Mesenchymal stem cell (in vitro differentiated cells and primary cell): ENCODE data around the gene TMEM95.

ENCODE experiments used
- DNase-seq: peaks from one replicate; pipeline ENCODE4 v3.0.0-alpha.2; 2013
- H2AFZ ChIP-seq: one replicate; pipeline ENCODE4 v1.6.1; 2013; ENCODE audit warnings: low read depth, mild to moderate bottlenecking, control low read depth, inconsistent platforms, low read length, moderate library complexity
- H2AK5ac ChIP-seq: 2 replicates; pipeline ENCODE4 v1.6.1; 2013; ENCODE audit warnings: low read length, moderate library complexity, mild to moderate bottlenecking, inconsistent platforms; ENCODE audit not compliant: severe bottlenecking
- H2BK120ac ChIP-seq: one replicate; pipeline ENCODE4 v1.6.1; 2013; ENCODE audit warnings: low read depth, mild to moderate bottlenecking, inconsistent platforms, low read length, moderate library complexity
- H2BK12ac ChIP-seq, 2 experiments: one replicate each; pipeline ENCODE4 v1.6.1; 2013; ENCODE audit warnings: inconsistent platforms in 2 of 2, low read length in 2 of 2, mild to moderate bottlenecking in 2 of 2, moderate library complexity in 2 of 2, control low read depth in 1 of 2
- H2BK15ac ChIP-seq: one replicate; pipeline ENCODE4 v1.6.1; 2013; ENCODE audit warnings: mild to moderate bottlenecking, low read depth, inconsistent platforms; ENCODE audit not compliant: poor library complexity, severe bottlenecking
- H2BK5ac ChIP-seq: 2 replicates; pipeline ENCODE4 v1.6.1; 2013; ENCODE audit warnings: low read depth, mild to moderate bottlenecking, low read length, control low read depth, inconsistent platforms; ENCODE audit not compliant: poor library complexity, severe bottlenecking
- H3K14ac ChIP-seq, 2 experiments: one replicate each; pipeline ENCODE4 v1.6.1; 2013; ENCODE audit warnings: inconsistent platforms in 2 of 2, low read length in 2 of 2, control low read depth in 1 of 2, mild to moderate bottlenecking in 1 of 2, moderate library complexity in 1 of 2
- H3K18ac ChIP-seq, 2 experiments: one replicate each; pipeline ENCODE4 v1.6.1; 2013; ENCODE audit warnings: inconsistent platforms in 2 of 2, low read length in 2 of 2, control low read depth in 1 of 2, low read depth in 1 of 2, mild to moderate bottlenecking in 1 of 2
- H3K23ac ChIP-seq, 2 experiments: one replicate each; pipeline ENCODE4 v1.6.1; 2013; ENCODE audit warnings: inconsistent platforms in 2 of 2, low read length in 2 of 2, mild to moderate bottlenecking in 2 of 2, moderate library complexity in 2 of 2, control low read depth in 1 of 2
- H3K27ac ChIP-seq: 2 replicates; pipeline ENCODE4 v1.5.1; 2013; ENCODE audit warnings: mild to moderate bottlenecking, moderate library complexity, low read length, control low read depth, inconsistent platforms; ENCODE audit not compliant: poor library complexity, severe bottlenecking
- H3K27me3 ChIP-seq, 2 experiments: 2 replicates each; pipeline versions ENCODE4 v1.6.1 to v1.7.0; 2013; ENCODE audit warnings: low read length in 2 of 2, mild to moderate bottlenecking in 2 of 2, moderate library complexity in 2 of 2, control low read depth in 1 of 2, inconsistent platforms in 1 of 2; ENCODE audit not compliant: control insufficient read depth in 1 of 2, insufficient read depth in 1 of 2
- H3K36me3 ChIP-seq, 2 experiments: 2 replicates each; pipeline versions ENCODE4 v1.6.1 to v1.7.0; 2013; ENCODE audit warnings: low read length in 2 of 2, control low read depth in 1 of 2, inconsistent platforms in 1 of 2, low read depth in 1 of 2, mild to moderate bottlenecking in 1 of 2; ENCODE audit not compliant: insufficient read depth in 2 of 2, control insufficient read depth in 1 of 2
- H3K4ac ChIP-seq, 2 experiments: one replicate each; pipeline ENCODE4 v1.6.1; 2013; ENCODE audit warnings: inconsistent platforms in 2 of 2, low read length in 2 of 2, mild to moderate bottlenecking in 2 of 2, moderate library complexity in 2 of 2, control low read depth in 1 of 2, low read depth in 1 of 2
- H3K4me1 ChIP-seq: 2 replicates; pipeline ENCODE4 v1.6.1; 2013; ENCODE audit warnings: low read depth, low read length, control low read depth; ENCODE audit not compliant: control insufficient read depth, insufficient read depth
- H3K4me2 ChIP-seq: 2 replicates; pipeline ENCODE4 v1.6.1; 2013; ENCODE audit warnings: low read length, mild to moderate bottlenecking, inconsistent platforms; ENCODE audit not compliant: poor library complexity, severe bottlenecking
- H3K4me3 ChIP-seq, 2 experiments: 2 replicates each; pipeline versions ENCODE4 v1.5.1 to v1.7.0; 2013; ENCODE audit warnings: low read length in 2 of 2, mild to moderate bottlenecking in 2 of 2, control low read depth in 1 of 2, low read depth in 1 of 2; ENCODE audit not compliant: insufficient read depth in 1 of 2
- H3K79me1 ChIP-seq: replicated peaks from 2 replicates; pipeline ENCODE4 v1.6.1; 2013; ENCODE audit warnings: mild to moderate bottlenecking, control low read depth, low read length, inconsistent platforms; ENCODE audit not compliant: poor library complexity, severe bottlenecking
- H3K9ac ChIP-seq: 2 replicates; pipeline ENCODE4 v1.7.0; 2013; ENCODE audit warnings: mild to moderate bottlenecking, low read length, moderate library complexity
- H3K9me3 ChIP-seq: 2 replicates; pipeline ENCODE4 v1.7.0; 2013; ENCODE audit warnings: mild to moderate bottlenecking, low read length; ENCODE audit not compliant: control insufficient read depth
- H4K8ac ChIP-seq: one replicate; pipeline ENCODE4 v1.6.1; 2013; ENCODE audit warnings: inconsistent platforms, mild to moderate bottlenecking, low read length, moderate library complexity
- H4K91ac ChIP-seq: one replicate; pipeline ENCODE4 v1.6.1; 2013; ENCODE audit warnings: mild to moderate bottlenecking, low read length, inconsistent platforms
- WGBS: methylation state at CpG from one replicate; pipeline ENCODE4 v1.1.7; 2013; ENCODE audit warnings: mixed read lengths; 5-methylcytosine and 5-hydroxymethylcytosine counted together

Gene TMEM95

GRCh38 chr17:7404737-7405349 lies 49.9 kb downstream of the TMEM95 start:
- Histone ChIP-seq H3K9me3 (no peaks in the 10 kb centered on the region), H3K18ac (peak overlapping the region; percentile 88 to 92), H2BK12ac (peak overlapping the region in 1 of 2 experiments; percentile 88), H2AK5ac (no peak overlapping the region), H3K36me3 (peaks cover 14 to 18% of the 10 kb centered on the region in 2 experiments), H2BK15ac (peak overlapping the region; percentile 80), H4K91ac (peak overlapping the region; percentile 76), H3K4me3 (peak overlapping the region; percentile 71 to 90), H3K27ac (no peak overlapping the region), H3K4ac (peak overlapping the region; percentile 58 to 71), H3K23ac (peak overlapping the region in 1 of 2 experiments; percentile 89), H2BK5ac (no peak overlapping the region), H3K14ac (peak overlapping the region; percentile 62 to 91), H2BK120ac (peak overlapping the region; percentile 75), H3K4me1 (peaks cover 20% of the 10 kb centered on the region), H4K8ac (peak overlapping the region; percentile 69), H2AFZ (peak overlapping the region; percentile 78), H3K79me1 (peaks cover 13% of the 10 kb centered on the region), H3K4me2 (peak overlapping the region; percentile 75), H3K27me3 (no peaks in the 10 kb centered on the region), H3K9ac (peak overlapping the region; percentile 90)
- 3% methylated on average over 46 of the region's 65 CpGs for WGBS
- DNase-seq, result peak; percentile 54

GRCh38 chr17:7405350-7406234 lies 50.6 kb downstream of the TMEM95 start:
- H4K91ac ChIP-seq, result peak overlapping the region; percentile 76
- H3K79me1 ChIP-seq, result peaks cover 16% of the 10 kb centered on the region
- H3K9ac ChIP-seq, result peak overlapping the region; percentile 90
- H2BK12ac ChIP-seq, result peak overlapping the region in 1 of 2 experiments; percentile 70
- peak overlapping the region; percentile 63 for H2BK15ac ChIP-seq
- H3K4ac ChIP-seq, result peak overlapping the region; percentile 58 to 71
- no peaks in the 10 kb centered on the region for H3K9me3 ChIP-seq
- H2BK5ac ChIP-seq, result no peak overlapping the region
- 3% methylated on average over 28 of the region's 38 CpGs for WGBS
- H2AFZ ChIP-seq, result peak overlapping the region; percentile 64
- peak overlapping the region; percentile 75 for H2BK120ac ChIP-seq
- H3K14ac ChIP-seq, result peak overlapping the region; percentile 62 to 91
- H2AK5ac ChIP-seq, result no peak overlapping the region
- peak overlapping the region; percentile 71 to 90 for H3K4me3 ChIP-seq
- H3K18ac ChIP-seq, result peak overlapping the region; percentile 88 to 92
- peak overlapping the region; percentile 11 for H3K27ac ChIP-seq
- H3K27me3 ChIP-seq, result no peaks in the 10 kb centered on the region
- H3K4me2 ChIP-seq, result peak overlapping the region; percentile 75
- no peak overlapping the region for H4K8ac ChIP-seq
- peak; percentile 34 for DNase-seq
- peaks cover 22 to 26% of the 10 kb centered on the region in 2 experiments for H3K36me3 ChIP-seq
- H3K23ac ChIP-seq, result peak overlapping the region in 1 of 2 experiments; percentile 89
- H3K4me1 ChIP-seq, result peaks cover 20% of the 10 kb centered on the region

GRCh38 chr17:7406235-7406825 lies 51.4 kb downstream of the TMEM95 start:
- Histone ChIP-seq H3K36me3 (peaks cover 29 to 33% of the 10 kb centered on the region in 2 experiments), H3K27me3 (no peaks in the 10 kb centered on the region), H3K18ac (no peak overlapping the region), H3K4me2 (peak overlapping the region; percentile 75), H3K4me1 (peaks cover 18% of the 10 kb centered on the region), H2BK5ac (no peak overlapping the region), H3K4me3 (peak overlapping the region; percentile 29 to 90), H3K9me3 (no peaks in the 10 kb centered on the region), H3K27ac (no peak overlapping the region), H3K23ac (no peak overlapping the region), H2BK120ac (no peak overlapping the region), H3K9ac (peak overlapping the region; percentile 90), H3K4ac (no peak overlapping the region), H2BK12ac (no peak overlapping the region), H2AK5ac (no peak overlapping the region), H3K14ac (peak overlapping the region in 1 of 2 experiments; percentile 53), H4K91ac (no peak overlapping the region), H4K8ac (no peak overlapping the region), H3K79me1 (peaks cover 21% of the 10 kb centered on the region), H2AFZ (no peak overlapping the region), H2BK15ac (no peak overlapping the region)
- no peak for DNase-seq
- 28% methylated on average over 10 of the region's 12 CpGs for WGBS
